Neural cell (in vitro differentiated cells): ENCODE results near the gene MDGA2. TPM values are rescaled to one million over a fixed set of nuclear protein-coding genes. Genes with fewer than 3 reads are reported as not detected.

Experiments used
- H2AFZ ChIP-seq: fragments of 200-600, 300-800 bp; sonication (generic), shearing (Covaris generic); 2 replicates; pipeline ENCODE4 v1.6.0; 2014; ENCODE audit warnings: low read depth, mild to moderate bottlenecking, antibody characterized with exemption, low read length, moderate library complexity
- H3F3A ChIP-seq: fragments of 200-600 bp; shearing (Covaris generic); 2 replicates; pipeline ENCODE4 v1.6.1; 2016; ENCODE audit warnings: mild to moderate bottlenecking, moderate library complexity, mixed read lengths, antibody characterized with exemption, low read length; ENCODE audit not compliant: insufficient read depth, poor library complexity, severe bottlenecking
- H3K27ac ChIP-seq: fragments of 200-600, 300-800 bp; sonication (generic), shearing (Covaris generic); 2 replicates; pipeline ENCODE4 v1.5.1; 2014; ENCODE audit warnings: mild to moderate bottlenecking, low read length, moderate library complexity
- H3K27me3 ChIP-seq: fragments of 300-800, 200-600 bp; sonication (generic), shearing (Covaris generic); 2 replicates; pipeline ENCODE4 v1.6.0; 2014; ENCODE audit warnings: mild to moderate bottlenecking, low read depth, low read length, moderate library complexity; ENCODE audit not compliant: insufficient read depth
- H3K36me3 ChIP-seq: fragments of 300-800, 200-600 bp; sonication (generic), shearing (Covaris generic); 2 replicates; pipeline ENCODE4 v1.5.1; 2014; ENCODE audit warnings: mild to moderate bottlenecking, antibody characterized with exemption, low read length, moderate library complexity; ENCODE audit not compliant: insufficient read depth
- H3K4me2 ChIP-seq: fragments of 300-800, 200-600 bp; sonication (generic), shearing (Covaris generic); 2 replicates; pipeline ENCODE4 v1.6.0; 2014; ENCODE audit warnings: mild to moderate bottlenecking, low read length
- H3K4me3 ChIP-seq: fragments of 300-800, 200-600 bp; sonication (generic), shearing (Covaris generic); 2 replicates; pipeline ENCODE4 v1.5.1; 2014; ENCODE audit warnings: mild to moderate bottlenecking, low read length, moderate library complexity
- H3K79me2 ChIP-seq: fragments of 200-600 bp; shearing (Covaris generic); replicated peaks from 2 replicates; pipeline ENCODE4 v1.6.0; 2014; ENCODE audit warnings: mild to moderate bottlenecking, low read length, moderate library complexity; ENCODE audit not compliant: insufficient read depth
- H3K9ac ChIP-seq: fragments of 300-800, 200-600 bp; sonication (generic), shearing (Covaris generic); 2 replicates; pipeline ENCODE4 v1.6.1; 2016; ENCODE audit warnings: mild to moderate bottlenecking, low read length, mixed read lengths
- H3K9me2 ChIP-seq: fragments of 200-600 bp; shearing (Covaris generic); 2 replicates; pipeline ENCODE4 v1.6.1; 2016; ENCODE audit warnings: mild to moderate bottlenecking, low read length, mixed read lengths; ENCODE audit not compliant: insufficient read depth
- H3K9me3 ChIP-seq: fragments of 200-600, 300-800 bp; sonication (generic), shearing (Covaris generic); 2 replicates; pipeline ENCODE4 v1.6.1; 2016; ENCODE audit warnings: mild to moderate bottlenecking, mixed run types, low read length, moderate library complexity, mixed read lengths
- H4K20me1 ChIP-seq: fragments of 200-600 bp; shearing (Covaris generic); 2 replicates; pipeline ENCODE4 v1.6.1; 2016; ENCODE audit warnings: mild to moderate bottlenecking, mixed run types; ENCODE audit not compliant: insufficient read depth
- EP300 ChIP-seq: fragments of 450-650 bp; conservative IDR thresholded peaks from 2 replicates; pipeline ENCODE4 v1.6.1; 2014; ENCODE audit warnings: antibody characterized with exemption, mild to moderate bottlenecking, moderate library complexity; ENCODE audit not compliant: poor library complexity, severe bottlenecking
- EZH2 ChIP-seq: fragments of 200-600, 300-800 bp; shearing (Covaris generic), sonication (generic); IDR thresholded peaks from 2 replicates; pipeline ENCODE4 v1.6.1; 2014; ENCODE audit warnings: antibody characterized with exemption, low read length, borderline replicate concordance, mild to moderate bottlenecking; ENCODE audit not compliant: insufficient read depth, poor library complexity, severe bottlenecking
- MXI1 ChIP-seq: fragments of 450-650 bp; conservative IDR thresholded peaks from 2 replicates; pipeline ENCODE4 v1.6.1; 2014; ENCODE audit warnings: antibody characterized with exemption, mild to moderate bottlenecking; ENCODE audit not compliant: poor library complexity, severe bottlenecking
- POLR2AphosphoS5 ChIP-seq: IDR thresholded peaks from 2 replicates; pipeline ENCODE4 v1.6.1; 2012
- RAD21 ChIP-seq: fragments of 450-650 bp; conservative IDR thresholded peaks from 2 replicates; pipeline ENCODE4 v1.6.1; 2014; ENCODE audit warnings: antibody characterized with exemption, mild to moderate bottlenecking, moderate library complexity
- SMC3 ChIP-seq: fragments of 450-650 bp; conservative IDR thresholded peaks from 2 replicates; pipeline ENCODE4 v1.6.1; 2014; ENCODE audit warnings: antibody characterized with exemption, mild to moderate bottlenecking, moderate library complexity; ENCODE audit not compliant: poor library complexity
- TAF1 ChIP-seq: IDR thresholded peaks from 2 replicates; pipeline ENCODE4 v1.6.1; 2012; ENCODE audit warnings: low read depth
- polyA plus RNA-seq: library from polyadenylated mRNA; depleted of rRNA; stranded (reverse); fragments of >200 nt; gene quantifications from 2 replicates; pipeline ENCODE4 v1.2.3, GENCODE V29; 2014
- TF ChIP-seq, protein P1 (sequence below): IDR thresholded peaks from 2 replicates; pipeline ENCODE4 v1.6.1; 2012; ENCODE audit warnings: borderline replicate concordance
- TF ChIP-seq, protein P2 (sequence below): fragments of 450-650 bp; IDR thresholded peaks from 2 replicates; pipeline ENCODE4 v1.5.1; 2014; ENCODE audit warnings: antibody characterized with exemption, mild to moderate bottlenecking, moderate library complexity; ENCODE audit not compliant: poor library complexity, severe bottlenecking

Gene MDGA2
- polyA plus RNA-seq, 1 donor from 2014 or later: 3.8 TPM

DNA sequence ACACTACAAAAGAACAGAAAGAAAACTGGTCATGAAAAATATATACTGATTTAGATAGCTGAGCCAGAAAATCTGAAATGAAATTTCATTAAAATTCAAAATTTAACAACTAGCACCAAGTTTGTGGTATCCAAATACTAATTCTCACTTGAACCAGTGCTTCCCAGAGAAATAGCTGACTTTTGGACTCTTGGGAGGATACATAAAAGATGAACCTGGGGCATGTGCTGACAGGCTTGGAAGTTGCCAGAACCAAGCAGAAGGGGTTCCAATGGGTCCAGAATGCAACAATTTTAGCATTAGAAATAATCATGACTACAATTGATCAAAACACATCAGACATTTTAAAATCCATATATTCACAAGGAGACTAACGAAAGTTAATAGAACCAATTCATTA, 175.0 kb downstream of the MDGA2 start:
- H3K27ac ChIP-seq: no peak overlapping the region
- no peak overlapping the region for H3K4me2 ChIP-seq
- H3K4me3 ChIP-seq: no peak overlapping the region
- H3K27me3 ChIP-seq: no peaks in the 10 kb centered on the region
- TF ChIP-seq RAD21 (no peak), POLR2AphosphoS5 (no peak), TAF1 (no peak), SMC3 (no peak), MXI1 (no peak), EZH2 (no peak), EP300 (no peak)
- TF ChIP-seq, protein P1, sequence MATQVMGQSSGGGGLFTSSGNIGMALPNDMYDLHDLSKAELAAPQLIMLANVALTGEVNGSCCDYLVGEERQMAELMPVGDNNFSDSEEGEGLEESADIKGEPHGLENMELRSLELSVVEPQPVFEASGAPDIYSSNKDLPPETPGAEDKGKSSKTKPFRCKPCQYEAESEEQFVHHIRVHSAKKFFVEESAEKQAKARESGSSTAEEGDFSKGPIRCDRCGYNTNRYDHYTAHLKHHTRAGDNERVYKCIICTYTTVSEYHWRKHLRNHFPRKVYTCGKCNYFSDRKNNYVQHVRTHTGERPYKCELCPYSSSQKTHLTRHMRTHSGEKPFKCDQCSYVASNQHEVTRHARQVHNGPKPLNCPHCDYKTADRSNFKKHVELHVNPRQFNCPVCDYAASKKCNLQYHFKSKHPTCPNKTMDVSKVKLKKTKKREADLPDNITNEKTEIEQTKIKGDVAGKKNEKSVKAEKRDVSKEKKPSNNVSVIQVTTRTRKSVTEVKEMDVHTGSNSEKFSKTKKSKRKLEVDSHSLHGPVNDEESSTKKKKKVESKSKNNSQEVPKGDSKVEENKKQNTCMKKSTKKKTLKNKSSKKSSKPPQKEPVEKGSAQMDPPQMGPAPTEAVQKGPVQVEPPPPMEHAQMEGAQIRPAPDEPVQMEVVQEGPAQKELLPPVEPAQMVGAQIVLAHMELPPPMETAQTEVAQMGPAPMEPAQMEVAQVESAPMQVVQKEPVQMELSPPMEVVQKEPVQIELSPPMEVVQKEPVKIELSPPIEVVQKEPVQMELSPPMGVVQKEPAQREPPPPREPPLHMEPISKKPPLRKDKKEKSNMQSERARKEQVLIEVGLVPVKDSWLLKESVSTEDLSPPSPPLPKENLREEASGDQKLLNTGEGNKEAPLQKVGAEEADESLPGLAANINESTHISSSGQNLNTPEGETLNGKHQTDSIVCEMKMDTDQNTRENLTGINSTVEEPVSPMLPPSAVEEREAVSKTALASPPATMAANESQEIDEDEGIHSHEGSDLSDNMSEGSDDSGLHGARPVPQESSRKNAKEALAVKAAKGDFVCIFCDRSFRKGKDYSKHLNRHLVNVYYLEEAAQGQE: no peak
- TF ChIP-seq, protein P2, sequence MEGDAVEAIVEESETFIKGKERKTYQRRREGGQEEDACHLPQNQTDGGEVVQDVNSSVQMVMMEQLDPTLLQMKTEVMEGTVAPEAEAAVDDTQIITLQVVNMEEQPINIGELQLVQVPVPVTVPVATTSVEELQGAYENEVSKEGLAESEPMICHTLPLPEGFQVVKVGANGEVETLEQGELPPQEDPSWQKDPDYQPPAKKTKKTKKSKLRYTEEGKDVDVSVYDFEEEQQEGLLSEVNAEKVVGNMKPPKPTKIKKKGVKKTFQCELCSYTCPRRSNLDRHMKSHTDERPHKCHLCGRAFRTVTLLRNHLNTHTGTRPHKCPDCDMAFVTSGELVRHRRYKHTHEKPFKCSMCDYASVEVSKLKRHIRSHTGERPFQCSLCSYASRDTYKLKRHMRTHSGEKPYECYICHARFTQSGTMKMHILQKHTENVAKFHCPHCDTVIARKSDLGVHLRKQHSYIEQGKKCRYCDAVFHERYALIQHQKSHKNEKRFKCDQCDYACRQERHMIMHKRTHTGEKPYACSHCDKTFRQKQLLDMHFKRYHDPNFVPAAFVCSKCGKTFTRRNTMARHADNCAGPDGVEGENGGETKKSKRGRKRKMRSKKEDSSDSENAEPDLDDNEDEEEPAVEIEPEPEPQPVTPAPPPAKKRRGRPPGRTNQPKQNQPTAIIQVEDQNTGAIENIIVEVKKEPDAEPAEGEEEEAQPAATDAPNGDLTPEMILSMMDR: no peak
- H3K9me2 ChIP-seq: no peaks in the 10 kb centered on the region
- H3K36me3 ChIP-seq: no peaks in the 10 kb centered on the region
- H4K20me1 ChIP-seq: no peaks in the 10 kb centered on the region
- no peaks in the 10 kb centered on the region for H3K79me2 ChIP-seq
- no peak overlapping the region for H2AFZ ChIP-seq
- no peaks in the 10 kb centered on the region for H3K9me3 ChIP-seq
- H3K9ac ChIP-seq: no peak overlapping the region
- no peaks in the 10 kb centered on the region for H3F3A ChIP-seq

DNA sequence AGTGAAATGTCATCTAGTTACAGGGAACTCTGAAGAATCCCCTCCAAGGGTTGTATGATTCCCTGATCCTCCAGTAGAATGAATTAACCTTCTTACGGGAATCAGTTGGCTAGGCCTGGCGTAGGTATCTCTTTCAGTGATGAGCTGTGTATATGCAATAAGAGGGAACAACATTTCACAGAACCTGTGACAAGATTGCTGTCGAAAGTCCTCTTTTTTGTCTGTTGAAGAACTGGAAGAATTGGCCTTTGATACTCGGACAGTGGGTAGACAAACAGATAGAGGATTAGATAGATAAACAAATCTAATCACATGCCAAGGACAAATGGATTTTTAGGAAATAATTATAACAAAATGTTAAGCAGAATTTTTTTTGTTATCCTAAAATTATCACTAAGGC, 184.6 kb downstream of the MDGA2 start:
- Histone ChIP-seq H3K9me3 (no peaks in the 10 kb centered on the region), H3K9ac (no peak overlapping the region), H3K4me3 (no peak overlapping the region), H4K20me1 (no peaks in the 10 kb centered on the region), H3K36me3 (no peaks in the 10 kb centered on the region), H3F3A (no peaks in the 10 kb centered on the region), H3K9me2 (no peaks in the 10 kb centered on the region), H3K27ac (no peak overlapping the region), H2AFZ (no peak overlapping the region), H3K27me3 (no peaks in the 10 kb centered on the region), H3K79me2 (no peaks in the 10 kb centered on the region), H3K4me2 (no peak overlapping the region)
- TF ChIP-seq EP300: no peak
- TF ChIP-seq RAD21: no peak
- TF ChIP-seq TAF1: no peak
- no peak for TF ChIP-seq EZH2
- no peak for TF ChIP-seq SMC3
- TF ChIP-seq, protein P2: no peak
- no peak for TF ChIP-seq MXI1
- TF ChIP-seq, protein P1: no peak
- TF ChIP-seq POLR2AphosphoS5: no peak
